ENCODE measurements around the gene ARL16. TPM values are rescaled to one million over a fixed set of nuclear protein-coding genes. Genes with fewer than 3 reads are reported as not detected.

The ARL16 gene
- total RNA-seq, 1 experiment from 2014 or later: 40.1 TPM

DNA sequence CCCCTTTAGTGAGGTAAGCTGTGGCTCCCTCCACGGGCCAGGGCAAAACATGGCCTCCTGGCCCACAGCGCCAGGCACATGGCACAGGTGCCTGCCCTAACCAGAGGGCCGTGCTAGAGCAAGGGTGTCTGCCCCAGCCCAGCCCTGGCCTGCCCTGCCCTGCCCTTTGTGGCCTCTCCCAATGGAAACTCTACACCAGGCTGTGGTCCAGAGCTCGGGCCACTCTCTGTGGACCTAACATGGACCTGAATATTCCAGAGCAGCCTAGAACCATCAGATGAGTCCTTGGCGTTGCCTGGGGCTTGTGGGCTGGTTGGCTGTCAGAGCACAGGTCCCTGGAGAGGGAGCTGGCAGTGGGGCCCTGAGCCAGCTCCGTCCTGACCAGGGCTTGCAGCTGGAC is 11.6 kb upstream of the ARL16 start:
- no peaks in the 10 kb centered on the region for H3K9me3 Mint-ChIP-seq (ENCODE audit: low read depth, unreplicated experiment)
- peaks cover 88% of the 10 kb centered on the region for H3K36me3 Mint-ChIP-seq (ENCODE audit: insufficient read depth, unreplicated experiment)
- CTCF ChIA-PET: no interaction called here
- TF ChIP-seq CTCF (IDR thresholded peaks at IDR 0.05; ENCODE audit: unreplicated experiment): no peak
- intact Hi-C loops (cut with micrococcal nuclease; ENCODE audit: unreplicated experiment): no loop called here
- no peak for DNase-seq
- H3K27ac Mint-ChIP-seq (ENCODE audit: unreplicated experiment): no peak overlapping the region
- H3K4me1 Mint-ChIP-seq (ENCODE audit: low read depth, unreplicated experiment): no peaks in the 10 kb centered on the region
- H3K27me3 Mint-ChIP-seq (ENCODE audit: unreplicated experiment): no peaks in the 10 kb centered on the region
- no peak overlapping the region for H3K4me3 Mint-ChIP-seq (ENCODE audit: low read depth, unreplicated experiment)
- BruUV-seq (replicated peaks): no TSS peak

DNA sequence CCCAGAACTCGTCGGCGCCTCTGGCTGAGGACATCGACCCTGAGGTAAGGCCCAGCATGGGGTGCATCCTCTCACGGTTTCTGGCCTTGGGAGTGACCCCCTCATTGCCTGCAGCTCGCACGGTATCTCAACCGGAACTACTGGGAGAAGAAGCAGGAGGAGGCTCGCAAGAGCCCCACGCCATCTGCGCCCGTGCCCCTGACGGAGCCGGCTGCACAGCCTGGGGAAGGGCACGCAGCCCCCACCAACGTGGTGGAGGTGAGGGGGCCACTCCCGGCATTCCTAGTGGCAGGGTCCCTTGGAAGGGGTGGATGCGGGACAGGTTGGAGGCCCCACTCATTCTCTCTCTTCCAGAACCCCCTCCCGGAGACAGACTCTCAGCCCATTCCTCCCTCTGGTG is 11.2 kb upstream of the ARL16 start:
- no peak overlapping the region for H3K27ac Mint-ChIP-seq (ENCODE audit: unreplicated experiment)
- no peak for TF ChIP-seq CTCF (IDR thresholded peaks at IDR 0.05; ENCODE audit: unreplicated experiment)
- H3K27me3 Mint-ChIP-seq (ENCODE audit: unreplicated experiment): no peaks in the 10 kb centered on the region
- H3K9me3 Mint-ChIP-seq (ENCODE audit: low read depth, unreplicated experiment): no peaks in the 10 kb centered on the region
- H3K4me3 Mint-ChIP-seq (ENCODE audit: low read depth, unreplicated experiment): no peak overlapping the region
- CTCF ChIA-PET: no interaction called here
- intact Hi-C loops (cut with micrococcal nuclease; ENCODE audit: unreplicated experiment): no loop called here
- BruUV-seq (replicated peaks): no TSS peak
- peaks cover 88% of the 10 kb centered on the region for H3K36me3 Mint-ChIP-seq (ENCODE audit: insufficient read depth, unreplicated experiment)
- H3K4me1 Mint-ChIP-seq (ENCODE audit: low read depth, unreplicated experiment): no peaks in the 10 kb centered on the region
- no peak for DNase-seq

DNA sequence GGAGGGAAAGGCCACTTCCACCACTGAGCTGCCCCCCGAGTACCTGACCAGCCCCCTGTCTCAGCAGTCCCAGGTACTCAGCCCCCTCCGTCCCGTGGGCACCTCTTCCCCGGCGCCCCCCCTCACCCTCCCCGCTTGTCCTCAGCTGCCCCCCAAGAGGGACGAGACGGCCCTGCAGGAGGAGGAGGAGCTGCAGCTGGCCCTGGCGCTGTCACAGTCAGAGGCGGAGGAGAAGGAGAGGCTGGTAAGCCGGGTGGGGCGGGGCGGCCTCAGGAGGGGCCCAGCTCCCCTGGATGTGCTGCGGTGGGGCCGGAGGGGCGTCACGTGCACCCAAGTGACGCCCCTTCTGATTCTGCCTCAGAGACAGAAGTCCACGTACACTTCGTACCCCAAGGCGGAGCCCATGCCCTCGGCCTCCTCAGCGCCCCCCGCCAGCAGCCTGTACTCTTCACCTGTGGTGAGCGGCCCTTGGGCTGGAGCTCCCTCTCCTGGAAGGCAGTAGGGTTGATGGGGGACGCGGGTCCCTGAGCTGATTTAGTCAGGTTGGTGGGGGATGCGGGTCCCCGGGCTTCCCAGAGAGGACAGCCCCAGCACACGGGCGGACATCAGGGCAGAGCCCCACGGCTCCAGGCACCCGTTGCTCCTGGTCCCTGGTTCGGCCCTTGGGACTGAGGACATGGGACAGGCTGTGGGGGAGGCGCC is 10.1 kb upstream of the ARL16 start:
- Mint-ChIP-seq H3K4me3 (ENCODE audit: low read depth, unreplicated experiment) (no peak overlapping the region), H3K27ac (ENCODE audit: unreplicated experiment) (no peak overlapping the region), H3K27me3 (ENCODE audit: unreplicated experiment) (no peaks in the 10 kb centered on the region), H3K36me3 (ENCODE audit: insufficient read depth, unreplicated experiment) (peaks cover 88% of the 10 kb centered on the region), H3K9me3 (ENCODE audit: low read depth, unreplicated experiment) (no peaks in the 10 kb centered on the region), H3K4me1 (ENCODE audit: low read depth, unreplicated experiment) (no peaks in the 10 kb centered on the region)
- CTCF ChIA-PET: no interaction called here
- no peak for TF ChIP-seq CTCF (IDR thresholded peaks at IDR 0.05; ENCODE audit: unreplicated experiment)
- BruUV-seq (replicated peaks): no TSS peak
- intact Hi-C loops (cut with micrococcal nuclease; ENCODE audit: unreplicated experiment): no loop called here
- DNase-seq: no peak

- Mint-ChIP-seq H3K36me3 (ENCODE audit: insufficient read depth, unreplicated experiment) (peaks cover 81% of the 10 kb centered on the region), H3K4me1 (ENCODE audit: low read depth, unreplicated experiment) (no peaks in the 10 kb centered on the region), H3K27me3 (ENCODE audit: unreplicated experiment) (no peaks in the 10 kb centered on the region), H3K9me3 (ENCODE audit: low read depth, unreplicated experiment) (no peaks in the 10 kb centered on the region), H3K27ac (ENCODE audit: unreplicated experiment) (no peak overlapping the region), H3K4me3 (ENCODE audit: low read depth, unreplicated experiment) (no peak overlapping the region)
- TF ChIP-seq CTCF (IDR thresholded peaks at IDR 0.05; ENCODE audit: unreplicated experiment): no peak
- BruUV-seq (replicated peaks): no TSS peak
- no peak for DNase-seq
- CTCF ChIA-PET: no interaction called here
- intact Hi-C loops (cut with micrococcal nuclease; ENCODE audit: unreplicated experiment): no loop called here
These were observed 8.0 kb upstream of the ARL16 start for GRCh38 chr17:81691608-81692007.
